Measurements from ENCODE around the gene PMPCA. TPM values are rescaled to one million over a fixed set of nuclear protein-coding genes. Genes with fewer than 3 reads are reported as not detected.

The PMPCA gene
- total RNA-seq (75.3 and 77.2 TPM in 2 replicates), polyA plus RNA-seq (66.7 and 69.0 TPM in 2 replicates), polyA minus RNA-seq (43.2 and 43.6 TPM in 2 replicates), Bru-seq, nascent RNA (percentile 72 among the genes with signal in this experiment), BruChase-seq, experiment 1, labeled RNA remaining after a 6-hour chase (percentile 90 among the genes with signal in this experiment), BruChase-seq, experiment 2, labeled RNA remaining after a 2-hour chase (percentile 86 among the genes with signal in this experiment)
- 50.3 and 55.1 TPM in 2 replicates for polyA plus RNA-seq (2011; cell fraction: cytosol; rRNA removed)
- polyA plus RNA-seq (2011; cell fraction: nucleus; rRNA removed) = 152 and 169 TPM in 2 replicates
- polyA plus RNA-seq (2012) = 108 and 119 TPM in 2 replicates
- polyA minus RNA-seq (2011; cell fraction: cytosol; rRNA and poly(A)+ RNA removed) = 43.1 TPM
- polyA minus RNA-seq (2011; cell fraction: nucleus; rRNA and poly(A)+ RNA removed) = 31.3 and 33.9 TPM in 2 replicates
- long read RNA-seq, transcript PMPCA-201 (13 exons, 2,174 nt) = major isoform, 242 of 316 reads
- long read RNA-seq, partial matches to known transcripts = 11 of 316 reads
- long read RNA-seq, other reads (novel, unspliced or antisense) = 63 of 316 reads

GRCh38 chr9:136410500-136411287 is at the start of gene PMPCA, which contains the start of gene ENTR1:
Gene PMPCA, plus strand, starts transcription at chr9:136410658. Its CDS starts 11 bp downstream, at chr9:136410669.
Gene ENTR1, minus strand, starts transcription at chr9:136410614. Its CDS starts 217 bp downstream, at chr9:136410397.
- Histone ChIP-seq H3K9me1 (replicated peaks; ENCODE audit: control insufficient read depth, extremely low read depth, insufficient read depth, low read length) (no peaks in the 10 kb centered on the region), H3K27ac (ENCODE audit: insufficient read depth, low read depth, low read length) (peak within 1 kb of the TSS; percentile 57), H3K4me2 (ENCODE audit: insufficient read depth, low read length) (peak within 1 kb of the TSS; percentile 68), H4K20me1 (replicated peaks; ENCODE audit: control insufficient read depth, extremely low read depth, insufficient read depth, low read length) (no peaks in the 10 kb centered on the region), H3K4me1 (ENCODE audit: control insufficient read depth, extremely low read depth, insufficient read depth, low read length) (peaks cover 20% of the 10 kb centered on the region), H3K9me3 (replicated peaks; ENCODE audit: control insufficient read depth, insufficient read depth, low read length) (no peaks in the 10 kb centered on the region), H3K36me3 (ENCODE audit: control insufficient read depth in 2 of 2, extremely low read depth in 1 of 2, insufficient read depth in 2 of 2, low read length in 2 of 2) (peaks cover 6 to 29% of the 10 kb centered on the region in 2 experiments), H2AFZ (ENCODE audit: low read depth, low read length) (peak within 1 kb of the TSS; percentile 30), H3K4me3 (replicated peaks in 1 of 3; ENCODE audit: insufficient read depth in 1 of 3, low read depth in 1 of 3, low read length in 3 of 3) (peak within 1 kb of the TSS; percentile 42 to 78 (median 63)), H3K27me3 (ENCODE audit: control insufficient read depth in 2 of 2, insufficient read depth in 2 of 2, low read length in 2 of 2) (no peaks in the 10 kb centered on the region), H3K79me2 (ENCODE audit: control insufficient read depth, insufficient read depth, low read length) (peaks cover 43% of the 10 kb centered on the region), H3K9ac (replicated peaks; ENCODE audit: extremely low read depth, insufficient read depth, low read length) (peak within 1 kb of the TSS; percentile 76)
- CTCF ChIA-PET = interaction anchor here (0.8 to 1.5 kb wide), 6 partner anchors 9 to 98 kb away, joined by 3 to 12 read pairs (median 4); no protein-coding TSS in a partner anchor
- TSS peak; percentile 62 for BruUV-seq (replicated peaks)
- TF ChIP-seq MAX (IDR thresholded peaks at IDR 0.05; ENCODE audit: insufficient read depth, insufficient read length) = peak; percentile 58
- TF ChIP-seq CTCF (IDR thresholded peaks at IDR 0.05; ENCODE audit: extremely low read depth in 1 of 2, insufficient read depth in 1 of 2, low read depth in 1 of 2, low read length in 2 of 2) = no peak
- TF ChIP-seq JUN (IDR thresholded peaks at IDR 0.05; ENCODE audit: borderline replicate concordance, insufficient read depth, insufficient read length, low read depth) = no peak
- peak; percentile 95 for TF ChIP-seq MYC (IDR thresholded peaks at IDR 0.05; ENCODE audit: low read depth, low read length)
- peak; percentile 97 for TF ChIP-seq POLR2AphosphoS5 (IDR thresholded peaks at IDR 0.05; ENCODE audit: insufficient read depth, low read depth, low read length)
- peak; percentile 91 for TF ChIP-seq POLR2A (IDR thresholded peaks at IDR 0.05; ENCODE audit: low read depth, low read length)
- dilution Hi-C loops (cut with MboI; ENCODE audit: extremely low pct_ligation_motif_present, low sequenced_read_pairs) = no loop called here
- FAIRE-seq = peak; percentile 94
- intact Hi-C loops (cut with micrococcal nuclease) = loop anchor here (1.0 to 2.0 kb wide), 2 partner anchors 10 to 28 kb away; partner anchors contain the start of genes INPP5E and SNAPC4
- POLR2A ChIA-PET = no interaction called here
- DNase-seq (ENCODE audit: low read depth, low spot score) = peak; percentile 87

Data from endothelial cell of umbilical vein (primary cell).